Measurements from ENCODE around the gene ELOVL2. TPM values are rescaled to one million over a fixed set of nuclear protein-coding genes. Genes with fewer than 3 reads are reported as not detected.

The ELOVL2 gene
- total and polyA plus RNA-seq, 2 experiments from 2014 or later, result 0.29 to 0.32 TPM

DNA sequence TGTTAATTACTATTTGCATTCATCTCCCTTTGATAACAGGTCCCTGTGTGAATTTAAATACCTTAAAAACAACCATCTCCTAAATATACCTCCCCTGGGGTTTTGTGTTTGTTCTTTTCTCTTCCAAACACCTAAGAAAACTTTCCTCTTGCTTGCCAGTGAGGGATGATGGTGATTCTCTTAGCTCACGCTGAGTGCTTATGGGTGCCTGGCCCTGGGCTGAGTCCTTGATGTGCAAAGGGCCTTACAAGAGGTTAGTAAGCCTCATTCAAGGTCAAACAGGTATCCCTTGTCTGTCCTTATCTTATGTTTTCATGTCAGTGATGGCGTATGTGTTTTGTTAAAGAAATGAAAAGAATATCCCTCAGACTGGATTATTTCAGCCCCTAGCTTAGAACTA is 81.0 kb downstream of the ELOVL2 start:
- WGBS, 2 experiments (ENCODE audit: low coverage in 1 of 2, low lambda C conversion rate in 2 of 2, missing lambda C conversion rate in 2 of 2), result 58 to 61% methylated on average over 2 of the region's 2 CpGs
- Histone ChIP-seq H3K27me3 (replicated peaks; ENCODE audit: insufficient read depth) (no peaks in the 10 kb centered on the region), H4K20me1 (ENCODE audit: insufficient read depth) (no peaks in the 10 kb centered on the region), H2AFZ (no peak overlapping the region), H3K27ac (peak overlapping the region; percentile 24; the same call in 1 of the 2 replicates), H3K9me3 (ENCODE audit: low read depth) (no peaks in the 10 kb centered on the region), H3K79me2 (ENCODE audit: insufficient read depth) (no peaks in the 10 kb centered on the region), H3K4me3 (peak overlapping the region; percentile 30; the same call in 1 of the 2 replicates), H3K4me2 (ENCODE audit: unreplicated experiment) (peak overlapping the region; percentile 47), H3F3A (ENCODE audit: insufficient read depth) (peaks cover 16% of the 10 kb centered on the region), H3K9me2 (ENCODE audit: insufficient read depth) (no peaks in the 10 kb centered on the region), H3K4me1 (ENCODE audit: insufficient read depth) (peaks cover 15% of the 10 kb centered on the region), H3K36me3 (ENCODE audit: low read depth) (no peaks in the 10 kb centered on the region), H3K9ac (peak overlapping the region; percentile 15; the same call in 1 of the 2 replicates)
- in situ Hi-C loops (cut with MboI), result loop anchor here (25.0 kb wide), 1 partner anchor 524 kb away; no protein-coding TSS in a partner anchor
- TF ChIP-seq EZH2 (IDR thresholded peaks at IDR 0.05; ENCODE audit: insufficient read depth, poor library complexity, severe bottlenecking) (no peak), EZH2phosphoT487 (IDR thresholded peaks at IDR 0.05; ENCODE audit: insufficient read depth, low read depth) (no peak)
- DNase-seq, result peak; percentile 9

DNA sequence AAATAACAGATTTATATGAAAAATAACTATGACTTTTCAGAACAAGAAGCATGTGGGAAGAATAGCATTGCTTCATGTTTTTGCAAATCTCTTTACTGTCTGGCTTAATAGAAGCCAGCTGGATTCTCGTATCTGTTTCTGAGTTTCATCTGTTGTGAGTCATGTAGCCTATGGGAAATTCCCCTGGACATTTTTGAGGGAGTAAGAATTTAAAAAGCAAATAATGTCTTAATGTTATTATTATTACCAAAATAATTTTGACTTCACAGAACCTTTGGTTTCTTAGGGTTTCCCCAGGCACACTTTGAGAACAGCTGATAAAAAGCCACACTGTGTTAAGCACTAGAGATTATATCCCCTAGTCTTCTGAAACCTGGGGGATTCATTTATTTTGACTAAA is 81.4 kb downstream of the ELOVL2 start:
- DNase-seq, result peak; percentile 87
- H3K9me2 ChIP-seq (ENCODE audit: insufficient read depth), result no peaks in the 10 kb centered on the region
- peaks cover 16% of the 10 kb centered on the region for H3F3A ChIP-seq (ENCODE audit: insufficient read depth)
- peaks cover 15% of the 10 kb centered on the region for H3K4me1 ChIP-seq (ENCODE audit: insufficient read depth)
- no peaks in the 10 kb centered on the region for H3K9me3 ChIP-seq (ENCODE audit: low read depth)
- no peak overlapping the region for H2AFZ ChIP-seq
- 0% methylated on average over 1 of the region's 1 CpG for WGBS, 2 experiments (ENCODE audit: low coverage in 1 of 2, low lambda C conversion rate in 2 of 2, missing lambda C conversion rate in 2 of 2)
- peak overlapping the region; percentile 58 for H3K4me2 ChIP-seq (ENCODE audit: unreplicated experiment)
- H3K27me3 ChIP-seq (replicated peaks; ENCODE audit: insufficient read depth), result no peaks in the 10 kb centered on the region
- H3K4me3 ChIP-seq, result peak overlapping the region; percentile 30; the same call in 1 of the 2 replicates
- TF ChIP-seq EZH2phosphoT487 (IDR thresholded peaks at IDR 0.05; ENCODE audit: insufficient read depth, low read depth) (no peak), EZH2 (IDR thresholded peaks at IDR 0.05; ENCODE audit: insufficient read depth, poor library complexity, severe bottlenecking) (no peak)
- in situ Hi-C loops (cut with MboI), result loop anchor here (25.0 kb wide), 1 partner anchor 525 kb away; no protein-coding TSS in a partner anchor
- peak overlapping the region; percentile 24 for H3K27ac ChIP-seq
- H4K20me1 ChIP-seq (ENCODE audit: insufficient read depth), result no peaks in the 10 kb centered on the region
- H3K9ac ChIP-seq, result peak overlapping the region; percentile 15; the same call in 1 of the 2 replicates
- H3K79me2 ChIP-seq (ENCODE audit: insufficient read depth), result no peaks in the 10 kb centered on the region
- H3K36me3 ChIP-seq (ENCODE audit: low read depth), result no peaks in the 10 kb centered on the region

GRCh38 chr6:10961837-10962236 is 82.3 kb downstream of the ELOVL2 start:
- in situ Hi-C loops (cut with MboI), result loop anchor here (25.0 kb wide), 1 partner anchor 525 kb away; no protein-coding TSS in a partner anchor
- no peak overlapping the region for H3K4me3 ChIP-seq
- no peaks in the 10 kb centered on the region for H3K9me3 ChIP-seq (ENCODE audit: low read depth)
- H3K9ac ChIP-seq, result no peak overlapping the region
- H3K79me2 ChIP-seq (ENCODE audit: insufficient read depth), result no peaks in the 10 kb centered on the region
- no peak for DNase-seq
- no peak overlapping the region for H3K4me2 ChIP-seq (ENCODE audit: unreplicated experiment)
- peaks cover 15% of the 10 kb centered on the region for H3K4me1 ChIP-seq (ENCODE audit: insufficient read depth)
- H4K20me1 ChIP-seq (ENCODE audit: insufficient read depth), result no peaks in the 10 kb centered on the region
- H3K9me2 ChIP-seq (ENCODE audit: insufficient read depth), result no peaks in the 10 kb centered on the region
- WGBS, 2 experiments (ENCODE audit: low coverage in 1 of 2, low lambda C conversion rate in 2 of 2, missing lambda C conversion rate in 2 of 2), result 94 to 95% methylated on average over 3 of the region's 3 CpGs
- H3K27ac ChIP-seq, result no peak overlapping the region
- TF ChIP-seq EZH2 (IDR thresholded peaks at IDR 0.05; ENCODE audit: insufficient read depth, poor library complexity, severe bottlenecking), result no peak
- TF ChIP-seq EZH2phosphoT487 (IDR thresholded peaks at IDR 0.05; ENCODE audit: insufficient read depth, low read depth), result no peak
- H3F3A ChIP-seq (ENCODE audit: insufficient read depth), result peaks cover 16% of the 10 kb centered on the region
- no peaks in the 10 kb centered on the region for H3K36me3 ChIP-seq (ENCODE audit: low read depth)
- H2AFZ ChIP-seq, result no peak overlapping the region
- no peaks in the 10 kb centered on the region for H3K27me3 ChIP-seq (replicated peaks; ENCODE audit: insufficient read depth)

- in situ Hi-C loops (cut with MboI), result loop anchor here (25.0 kb wide), 1 partner anchor 527 kb away; no protein-coding TSS in a partner anchor
- peaks cover 15% of the 10 kb centered on the region for H3K4me1 ChIP-seq (ENCODE audit: insufficient read depth)
- H2AFZ ChIP-seq, result no peak overlapping the region
- no peaks in the 10 kb centered on the region for H3K27me3 ChIP-seq (replicated peaks; ENCODE audit: insufficient read depth)
- no peak overlapping the region for H3K4me2 ChIP-seq (ENCODE audit: unreplicated experiment)
- H3K79me2 ChIP-seq (ENCODE audit: insufficient read depth), result no peaks in the 10 kb centered on the region
- H3K4me3 ChIP-seq, result no peak overlapping the region
- H4K20me1 ChIP-seq (ENCODE audit: insufficient read depth), result no peaks in the 10 kb centered on the region
- H3K9me2 ChIP-seq (ENCODE audit: insufficient read depth), result no peaks in the 10 kb centered on the region
- 90 to 93% methylated on average over 2 of the region's 2 CpGs for WGBS, 2 experiments (ENCODE audit: low coverage in 1 of 2, low lambda C conversion rate in 2 of 2, missing lambda C conversion rate in 2 of 2)
- H3K36me3 ChIP-seq (ENCODE audit: low read depth), result no peaks in the 10 kb centered on the region
- H3K9ac ChIP-seq, result no peak overlapping the region
- no peak for DNase-seq
- no peak overlapping the region for H3K27ac ChIP-seq
- no peak for TF ChIP-seq EZH2 (IDR thresholded peaks at IDR 0.05; ENCODE audit: insufficient read depth, poor library complexity, severe bottlenecking)
- TF ChIP-seq EZH2phosphoT487 (IDR thresholded peaks at IDR 0.05; ENCODE audit: insufficient read depth, low read depth), result no peak
- H3F3A ChIP-seq (ENCODE audit: insufficient read depth), result peaks cover 16% of the 10 kb centered on the region
- H3K9me3 ChIP-seq (ENCODE audit: low read depth), result no peaks in the 10 kb centered on the region
Observed at GRCh38 chr6:10960171-10960570, 83.9 kb downstream of the ELOVL2 start.

Data from GM23248 (cell line).